A549 (cell line): ENCODE measurements around the gene RAB3GAP2. TPM values are rescaled to one million over a fixed set of nuclear protein-coding genes. Genes with fewer than 3 reads are reported as not detected.

Source experiments
- ATAC-seq, 2 experiments: fragments of 200-7000 bp in 1 of 2; fragments of >200 bp in 1 of 2; cut with Nextera tagmentation in 1 of 2; cut with Tn5 transposase in 1 of 2; 3 replicates each; pipeline versions ENCODE4 v1.8.0 to v1.9.1; 2018 to 2020; ENCODE audit warnings: mild to moderate bottlenecking in 1 of 2, moderate library complexity in 1 of 2
- CTCF ChIA-PET: fragments of 300-600 bp; sonication (Branson Sonifier 250); formaldehyde crosslinking; extraction: SDS; loops from one replicate; lab custom pipeline; 2021; ENCODE audit warnings: antibody characterized with exemption, inconsistent platforms; lab: Yijun Ruan, JAX
- POLR2A ChIA-PET: fragments of 350-600 bp; formaldehyde crosslinking; extraction: SDS; loops from one replicate; lab custom pipeline; 2021; ENCODE audit warnings: antibody characterized with exemption, inconsistent platforms; lab: Yijun Ruan, JAX
- DNase-seq, 2 experiments: peaks; one replicate each; pipeline versions ENCODE4 v3.0.0 to v3.0.0-alpha.2; 2011 to 2016; ENCODE audit warnings: low read depth in 1 of 2, low spot score in 1 of 2
- FAIRE-seq: peaks from 2 replicates; lab custom pipeline; 2011; peaks lifted over from hg19 to GRCh38; lab: Jason Lieb, UNC
- H3K27ac ChIP-seq, 2 experiments: fragments of >200 bp; sonication (Bioruptor Twin); formaldehyde crosslinking; 3 replicates each; pipeline ENCODE4 v1.5.1; 2016 to 2017
- H3K4me1 ChIP-seq: fragments of >200 bp; sonication (Bioruptor Twin); formaldehyde crosslinking; 3 replicates; pipeline ENCODE4 v1.6.1; 2016
- H3K4me2 ChIP-seq: fragments of >200 bp; sonication (Bioruptor Twin); formaldehyde crosslinking; 3 replicates; pipeline ENCODE4 v1.6.1; 2016
- H3K4me3 ChIP-seq: fragments of >200 bp; sonication (Bioruptor Twin); formaldehyde crosslinking; 3 replicates; pipeline ENCODE4 v1.5.1; 2016
- H3K9me3 ChIP-seq: fragments of >200 bp; sonication (Bioruptor Twin); formaldehyde crosslinking; 3 replicates; pipeline ENCODE4 v1.6.1; 2016
- BCL3 ChIP-seq: fragments of >200 bp; sonication (Bioruptor Twin); formaldehyde crosslinking; IDR thresholded peaks from 3 replicates; pipeline ENCODE4 v1.6.1; 2016
- CBX2 ChIP-seq: fragments of 200-600 bp; sonication (generic); IDR thresholded peaks from 2 replicates; pipeline ENCODE4 v1.6.1; 2016; ENCODE audit warnings: low read depth, mild to moderate bottlenecking, borderline replicate concordance
- CEBPB ChIP-seq, 2 experiments: fragments of >200 bp in 1 of 2; sonication (Bioruptor Twin) in 1 of 2; formaldehyde crosslinking in 1 of 2; IDR thresholded peaks; 2 replicates each; pipeline ENCODE4 v1.6.1; 2012 to 2016
- CTCF ChIP-seq: fragments of >200 bp; sonication (Bioruptor Twin); formaldehyde crosslinking; IDR thresholded peaks from 3 replicates; pipeline ENCODE4 v1.5.1; 2016
- E2F6 ChIP-seq: IDR thresholded peaks from 2 replicates; pipeline ENCODE4 v1.6.1; 2012; ENCODE audit warnings: low read depth, borderline replicate concordance
- EHMT2 ChIP-seq: fragments of 200-600 bp; sonication (generic); IDR thresholded peaks from 2 replicates; pipeline ENCODE4 v1.6.1; 2016; ENCODE audit warnings: antibody characterized with exemption, low read depth, mild to moderate bottlenecking, moderate library complexity
- ELK1 ChIP-seq: fragments of 150-350 bp; IDR thresholded peaks from 2 replicates; pipeline ENCODE4 v1.6.1; 2014; ENCODE audit warnings: low read depth, mild to moderate bottlenecking, low read length
- HMGXB4 ChIP-seq: fragments of 250-450 bp; sonication (Bioruptor Pico); IDR thresholded peaks from 2 replicates; pipeline ENCODE4 v1.5.0; 2021; ENCODE audit warnings: mild to moderate bottlenecking, moderate library complexity, borderline replicate concordance
- HOXA7 ChIP-seq: fragments of 250-450 bp; sonication (Bioruptor Pico); IDR thresholded peaks from 2 replicates; pipeline ENCODE4 v1.5.0; 2020; ENCODE audit warnings: mild to moderate bottlenecking, moderate library complexity
- HOXB13 ChIP-seq: fragments of 250-450 bp; sonication (Bioruptor Pico); IDR thresholded peaks from 2 replicates; pipeline ENCODE4 v1.5.0; 2020; ENCODE audit warnings: low read depth, mild to moderate bottlenecking, moderate library complexity
- JUNB ChIP-seq: fragments of >200 bp; sonication (Bioruptor Twin); formaldehyde crosslinking; IDR thresholded peaks from 2 replicates; pipeline ENCODE4 v1.6.1; 2016
- KDM5A ChIP-seq: fragments of 200-600 bp; sonication (generic); IDR thresholded peaks from 2 replicates; pipeline ENCODE4 v1.6.1; 2016; ENCODE audit warnings: antibody characterized with exemption, mild to moderate bottlenecking
- PHF8 ChIP-seq: fragments of 200-600 bp; sonication (generic); IDR thresholded peaks from 2 replicates; pipeline ENCODE4 v1.6.1; 2016; ENCODE audit warnings: low read depth, mild to moderate bottlenecking, antibody characterized with exemption, moderate library complexity, borderline replicate concordance
- POLR2A ChIP-seq: IDR thresholded peaks from 2 replicates; pipeline ENCODE4 v1.6.1; 2012; ENCODE audit warnings: mild to moderate bottlenecking, low read length
- POLR2AphosphoS2 ChIP-seq: conservative IDR thresholded peaks from 2 replicates; pipeline ENCODE4 v1.6.1; 2012; ENCODE audit warnings: low read length, improper control_type of control experiment, inconsistent platforms
- REST ChIP-seq: fragments of 200-600 bp; sonication (generic); IDR thresholded peaks from 2 replicates; pipeline ENCODE4 v1.6.1; 2016; ENCODE audit warnings: antibody characterized with exemption, mild to moderate bottlenecking, moderate library complexity
- RNF2 ChIP-seq: fragments of 200-600 bp; sonication (generic); IDR thresholded peaks from 2 replicates; pipeline ENCODE4 v1.6.1; 2016; ENCODE audit warnings: low read depth, mild to moderate bottlenecking, antibody characterized with exemption, moderate library complexity, borderline replicate concordance
- TFCP2L1 ChIP-seq: fragments of 250-450 bp; sonication (Bioruptor Pico); IDR thresholded peaks from 2 replicates; pipeline ENCODE4 v1.5.0; 2021; ENCODE audit warnings: mild to moderate bottlenecking
- TP53 ChIP-seq: fragments of 250-450 bp; sonication (Bioruptor Pico); IDR thresholded peaks from 2 replicates; pipeline ENCODE4 v1.5.0; 2021; ENCODE audit warnings: mild to moderate bottlenecking, moderate library complexity
- WGBS: methylation state at CpG from one replicate; pipeline ENCODE4 v1.1.6; 2017; ENCODE audit errors: missing lambda C conversion rate; 5-methylcytosine and 5-hydroxymethylcytosine counted together
- polyA plus RNA-seq, 4 experiments: library from polyadenylated mRNA; depleted of rRNA in 3 of 4; stranded (reverse); fragments of >200 nt; fragmentation: RNase III in 1 of 4; extraction: RNeasy Plus Mini Kit Qiagen cat#74134 plus additional on column Dnase treatment in 1 of 4; gene quantifications; 2 replicates in 3 of 4; 3 replicates in 1 of 4; pipeline ENCODE4 v1.2.3, GENCODE V29; 2011 to 2017

The RAB3GAP2 gene
- polyA plus RNA-seq, 2 of the 4 experiments (the other 2 are of a cell fraction) = 14.1 to 42.8 TPM

GRCh38 chr1:220166853-220167252 lies 105.4 kb downstream of the RAB3GAP2 start:
- 90% methylated on average over 4 of the region's 4 CpGs for WGBS
- Histone ChIP-seq H3K9me3 (no peaks in the 10 kb centered on the region), H3K4me1 (no peaks in the 10 kb centered on the region), H3K27ac (no peak overlapping the region), H3K4me2 (no peak overlapping the region), H3K4me3 (no peak overlapping the region)
- DNase-seq (no peak), FAIRE-seq (no peak), ATAC-seq (no peak)
- TF ChIP-seq HOXB13 (CRISPR knock-in tag) (no peak), EHMT2 (no peak)
- ChIA-PET CTCF (no interaction called here), POLR2A (no interaction called here)

GRCh38 chr1:220164517-220164916 lies 107.7 kb downstream of the RAB3GAP2 start:
- no peak for DNase-seq
- POLR2A ChIA-PET = no interaction called here

GRCh38 chr1:220164116-220164515 lies 108.1 kb downstream of the RAB3GAP2 start:
- TF ChIP-seq HMGXB4 (CRISPR knock-in tag) (no peak), REST (no peak), BCL3 (no peak), TP53 (CRISPR knock-in tag) (no peak), CTCF (no peak), TFCP2L1 (no peak), POLR2A (no peak), KDM5A (no peak), ELK1 (no peak), RNF2 (no peak), E2F6 (no peak), CBX2 (no peak), POLR2AphosphoS2 (no peak)
- 95% methylated on average over 1 of the region's 1 CpG for WGBS
- FAIRE-seq (no peak), DNase-seq (no peak), ATAC-seq (no peak)
- ChIA-PET CTCF (no interaction called here), POLR2A (no interaction called here)
- Histone ChIP-seq H3K27ac (no peak overlapping the region), H3K9me3 (no peaks in the 10 kb centered on the region), H3K4me1 (no peaks in the 10 kb centered on the region), H3K4me2 (no peak overlapping the region), H3K4me3 (no peak overlapping the region)

More at GRCh38 chr1:220164517-220164916, 107.7 kb downstream of the RAB3GAP2 start:
- ATAC-seq = no peak
- Histone ChIP-seq H3K4me3 (no peak overlapping the region), H3K4me2 (no peak overlapping the region), H3K27ac (no peak overlapping the region), H3K9me3 (no peaks in the 10 kb centered on the region), H3K4me1 (no peaks in the 10 kb centered on the region)
- TF ChIP-seq JUNB (no peak), PHF8 (no peak), HOXA7 (no peak), CEBPB (IDR thresholded peaks at IDR 0.05) (no peak)
- CTCF ChIA-PET = no interaction called here
- no peak for FAIRE-seq
- WGBS = 48% methylated on average over 2 of the region's 2 CpGs
